ENCODE measurements around the gene C8B. TPM values are rescaled to one million over a fixed set of nuclear protein-coding genes. Genes with fewer than 3 reads are reported as not detected.

The C8B gene
- total RNA-seq, 3 donors from 2014 or later: not detected

DNA sequence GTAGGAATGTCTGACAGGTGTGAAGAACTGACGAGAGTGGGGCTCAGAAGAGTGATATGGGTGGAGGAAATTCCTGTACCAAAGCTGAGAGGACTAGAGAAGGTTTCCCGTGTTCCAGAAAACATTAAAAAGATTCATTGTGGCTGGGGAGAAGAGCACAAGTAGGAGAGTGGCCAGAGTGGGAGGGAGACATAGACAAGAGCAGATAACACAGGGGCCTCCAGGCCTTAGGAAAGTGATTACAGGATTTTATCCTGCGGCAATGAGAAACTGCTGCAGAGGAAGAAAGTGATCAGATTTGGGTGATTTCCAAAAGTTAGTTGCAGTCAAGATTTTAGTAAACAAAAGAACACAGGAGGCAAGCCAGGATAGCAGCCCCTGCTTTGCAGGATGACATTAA, 7.9 kb downstream of the C8B start:
- no peaks in the 10 kb centered on the region for H3K9me3 ChIP-seq
- H3K4me3 ChIP-seq: no peak overlapping the region
- TF ChIP-seq, protein P1, sequence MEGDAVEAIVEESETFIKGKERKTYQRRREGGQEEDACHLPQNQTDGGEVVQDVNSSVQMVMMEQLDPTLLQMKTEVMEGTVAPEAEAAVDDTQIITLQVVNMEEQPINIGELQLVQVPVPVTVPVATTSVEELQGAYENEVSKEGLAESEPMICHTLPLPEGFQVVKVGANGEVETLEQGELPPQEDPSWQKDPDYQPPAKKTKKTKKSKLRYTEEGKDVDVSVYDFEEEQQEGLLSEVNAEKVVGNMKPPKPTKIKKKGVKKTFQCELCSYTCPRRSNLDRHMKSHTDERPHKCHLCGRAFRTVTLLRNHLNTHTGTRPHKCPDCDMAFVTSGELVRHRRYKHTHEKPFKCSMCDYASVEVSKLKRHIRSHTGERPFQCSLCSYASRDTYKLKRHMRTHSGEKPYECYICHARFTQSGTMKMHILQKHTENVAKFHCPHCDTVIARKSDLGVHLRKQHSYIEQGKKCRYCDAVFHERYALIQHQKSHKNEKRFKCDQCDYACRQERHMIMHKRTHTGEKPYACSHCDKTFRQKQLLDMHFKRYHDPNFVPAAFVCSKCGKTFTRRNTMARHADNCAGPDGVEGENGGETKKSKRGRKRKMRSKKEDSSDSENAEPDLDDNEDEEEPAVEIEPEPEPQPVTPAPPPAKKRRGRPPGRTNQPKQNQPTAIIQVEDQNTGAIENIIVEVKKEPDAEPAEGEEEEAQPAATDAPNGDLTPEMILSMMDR (IDR thresholded peaks at IDR 0.05): no peak
- no peaks in the 10 kb centered on the region for H3K4me1 ChIP-seq (ENCODE audit: low read depth)
- H3K36me3 ChIP-seq (ENCODE audit: low read depth): no peaks in the 10 kb centered on the region
- intact Hi-C loops (cut with DNase I, micrococcal nuclease): no loop called here
- ATAC-seq: no peak
- DNase-seq: no peak

DNA sequence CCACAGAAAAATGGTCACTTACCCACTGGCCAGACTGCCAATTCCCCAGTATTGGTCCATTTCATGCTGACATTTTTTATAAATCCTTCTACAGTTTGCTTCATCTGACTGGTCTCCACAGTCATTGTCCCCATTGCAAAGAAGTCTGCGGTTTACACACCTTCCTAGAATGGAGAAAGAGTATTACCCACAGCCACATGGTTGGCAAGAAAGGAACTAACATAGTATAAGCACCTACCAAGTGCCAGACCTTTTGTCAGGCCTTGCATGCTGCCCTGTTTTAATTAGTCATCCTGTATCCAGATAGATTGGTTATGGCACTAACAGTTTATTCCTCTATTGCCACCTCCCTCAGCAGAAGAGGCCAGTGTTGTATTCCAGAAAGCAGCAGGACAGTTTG, 11.2 kb downstream of the C8B start:
- no peak for DNase-seq
- no peak overlapping the region for H3K4me3 ChIP-seq
- H3K36me3 ChIP-seq (ENCODE audit: low read depth): no peaks in the 10 kb centered on the region
- no peaks in the 10 kb centered on the region for H3K4me1 ChIP-seq (ENCODE audit: low read depth)
- intact Hi-C loops (cut with DNase I, micrococcal nuclease): no loop called here
- TF ChIP-seq, protein P1 (IDR thresholded peaks at IDR 0.05): no peak
- no peak for ATAC-seq
- H3K9me3 ChIP-seq: no peaks in the 10 kb centered on the region

DNA sequence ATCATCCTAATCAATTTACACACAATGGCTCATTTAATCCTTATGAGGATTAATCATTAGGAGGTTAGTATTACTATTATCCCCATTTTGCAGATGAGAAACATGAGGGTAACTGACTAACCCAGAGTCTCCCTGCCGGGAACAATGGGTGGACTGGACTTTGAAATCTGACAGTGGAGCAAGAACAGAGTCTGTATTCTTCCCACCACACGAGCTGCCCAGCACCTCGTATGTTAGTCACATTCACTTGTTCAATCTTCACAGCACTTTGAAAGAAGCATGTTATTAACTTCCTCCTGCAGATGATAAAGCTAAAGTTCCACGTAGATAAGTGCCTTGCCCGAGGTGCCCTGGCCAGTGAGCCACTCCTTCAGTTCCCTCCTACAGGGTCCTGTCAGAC, 12.4 kb downstream of the C8B start:
- no peaks in the 10 kb centered on the region for H3K4me1 ChIP-seq (ENCODE audit: low read depth)
- no peak for DNase-seq
- ATAC-seq: no peak
- TF ChIP-seq, protein P1 (IDR thresholded peaks at IDR 0.05): no peak
- no peak overlapping the region for H3K4me3 ChIP-seq
- no peaks in the 10 kb centered on the region for H3K36me3 ChIP-seq (ENCODE audit: low read depth)
- intact Hi-C loops (cut with DNase I, micrococcal nuclease): no loop called here
- H3K9me3 ChIP-seq: no peaks in the 10 kb centered on the region

DNA sequence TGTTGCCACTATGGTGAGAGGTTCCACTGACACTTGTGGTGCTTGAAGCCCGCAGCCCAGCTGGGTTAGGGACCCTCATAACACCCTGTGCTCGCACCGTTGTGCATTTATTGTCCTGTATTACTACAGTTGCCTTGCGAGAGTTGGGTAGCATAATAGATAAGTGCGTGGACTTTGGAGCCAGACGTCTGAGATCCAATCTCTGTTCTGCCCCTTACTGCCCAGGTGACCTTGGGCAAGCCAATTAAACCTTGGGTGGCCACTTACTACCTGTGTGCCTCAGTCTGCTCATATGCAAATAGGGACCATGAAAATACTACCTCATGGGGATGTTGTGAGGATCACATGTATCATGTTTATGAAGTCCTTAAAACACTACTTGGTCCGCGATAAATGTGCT, 13.3 kb downstream of the C8B start:
- DNase-seq: no peak
- H3K9me3 ChIP-seq: no peaks in the 10 kb centered on the region
- H3K4me3 ChIP-seq: no peak overlapping the region
- H3K36me3 ChIP-seq (ENCODE audit: low read depth): no peaks in the 10 kb centered on the region
- TF ChIP-seq, protein P1 (IDR thresholded peaks at IDR 0.05): no peak
- H3K4me1 ChIP-seq (ENCODE audit: low read depth): no peaks in the 10 kb centered on the region
- ATAC-seq: no peak
- intact Hi-C loops (cut with DNase I, micrococcal nuclease): no loop called here

DNA sequence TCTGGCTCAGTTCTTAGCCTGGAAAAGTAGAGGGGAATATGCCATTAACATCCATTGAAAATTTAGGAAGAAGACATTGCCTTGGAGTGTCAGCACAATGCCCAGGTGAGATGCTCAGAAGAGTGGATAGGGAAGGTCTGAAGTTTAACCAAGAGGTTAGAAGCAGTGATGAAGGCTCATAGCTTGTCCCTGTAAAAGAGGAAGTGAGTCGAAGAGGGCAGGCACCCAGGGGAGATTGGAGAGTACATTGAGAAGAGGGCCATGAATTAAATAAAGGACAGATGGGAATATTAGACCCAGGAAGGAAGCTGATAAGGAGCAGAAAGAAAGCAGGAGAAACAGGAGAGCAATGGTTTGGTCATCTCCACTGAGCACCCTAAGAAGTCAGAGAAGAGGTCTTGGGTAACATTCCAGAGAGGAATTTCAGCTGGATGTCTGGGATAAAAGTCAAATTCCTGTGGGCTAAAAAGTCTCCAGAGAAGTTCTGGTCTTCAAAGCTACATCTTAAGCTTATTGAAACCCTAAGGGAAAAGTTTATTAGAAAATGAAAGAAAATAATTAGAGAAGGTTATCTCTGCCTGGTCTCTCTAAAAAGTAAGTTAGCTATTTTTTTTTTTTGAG, 17.3 kb downstream of the C8B start:
- ATAC-seq (no peak), DNase-seq (no peak)
- no peak overlapping the region for H3K4me3 ChIP-seq
- H3K36me3 ChIP-seq (ENCODE audit: low read depth): no peaks in the 10 kb centered on the region
- TF ChIP-seq, protein P1 (IDR thresholded peaks at IDR 0.05): no peak
- no peaks in the 10 kb centered on the region for H3K4me1 ChIP-seq (ENCODE audit: low read depth)
- H3K9me3 ChIP-seq: no peaks in the 10 kb centered on the region
- intact Hi-C loops (cut with DNase I, micrococcal nuclease): no loop called here

DNA sequence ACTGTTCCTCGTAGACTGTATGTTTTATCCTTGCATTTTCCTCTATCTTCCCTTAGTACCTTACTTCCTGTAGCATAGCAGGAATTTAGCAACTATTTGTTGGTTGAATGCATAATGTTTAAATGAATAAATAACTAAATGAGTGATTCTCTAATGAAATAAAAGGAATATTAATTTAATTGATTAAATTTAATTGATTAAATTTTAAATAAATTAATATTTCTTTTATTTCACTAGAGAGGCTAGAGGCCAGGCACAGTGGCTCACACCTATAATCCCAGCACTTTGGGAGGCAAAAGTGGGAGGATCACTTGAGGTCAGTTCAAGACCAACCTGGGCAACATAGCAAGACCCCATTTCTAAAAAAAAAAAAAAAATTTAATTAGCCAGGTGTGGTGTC, 25.8 kb downstream of the C8B start:
- no peaks in the 10 kb centered on the region for H3K36me3 ChIP-seq (ENCODE audit: low read depth)
- TF ChIP-seq, protein P1 (IDR thresholded peaks at IDR 0.05): no peak
- intact Hi-C loops (cut with DNase I, micrococcal nuclease): no loop called here
- ATAC-seq: no peak
- H3K4me3 ChIP-seq: no peak overlapping the region
- H3K9me3 ChIP-seq: no peaks in the 10 kb centered on the region
- H3K4me1 ChIP-seq (ENCODE audit: low read depth): no peaks in the 10 kb centered on the region
- no peak for DNase-seq

Data from mucosa of descending colon (tissue), 3 donors.